NCI-H748 treated with DMSO at 0.1 percent for 48 hours (cell line): Measurements from ENCODE around the gene PARP16.
"Not testable (repeated sequence)": the region's sequence is repeated elsewhere in the genome, so short reads cannot be mapped to it uniquely, and the experiment has no call there.

ENCODE experiments used
- DNase-seq: peaks from one replicate; lab custom pipeline; 2025; lab: John Stamatoyannopoulos, UW

The PARP16 gene

GRCh38 chr15:65275728-65276126 is 11.0 kb downstream of the PARP16 start:
- DNase-seq, result no peak

DNA sequence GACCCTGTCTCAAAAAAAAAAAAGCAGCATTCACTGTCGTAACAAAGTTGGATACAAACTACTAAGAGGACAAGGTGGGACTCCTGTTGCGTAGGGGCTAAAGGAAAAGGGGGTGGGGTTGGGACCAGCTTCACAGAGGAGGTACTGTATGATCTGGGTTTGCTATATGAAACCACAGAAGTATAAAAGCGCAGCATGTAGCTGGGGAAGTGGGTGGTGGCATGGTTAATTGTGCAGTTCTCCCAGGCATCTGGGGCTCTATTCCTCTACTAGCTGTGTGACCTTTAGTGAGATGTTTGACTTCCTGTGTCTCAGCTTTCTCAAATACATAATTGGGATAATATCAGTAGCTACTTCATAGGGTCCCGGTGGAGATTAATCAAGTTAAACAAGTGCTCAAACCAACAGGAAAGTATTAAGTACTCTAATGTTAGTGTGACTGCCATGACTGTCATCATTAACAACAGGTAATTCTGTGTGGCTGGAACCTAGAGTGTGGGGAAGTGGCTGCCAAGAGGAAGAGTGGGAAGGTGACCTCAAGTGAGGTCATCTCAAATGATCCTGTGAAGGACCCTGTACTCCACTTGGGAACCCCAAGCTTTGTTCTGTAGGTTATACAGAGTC is 11.5 kb downstream of the PARP16 start:
- no peak for DNase-seq

DNA sequence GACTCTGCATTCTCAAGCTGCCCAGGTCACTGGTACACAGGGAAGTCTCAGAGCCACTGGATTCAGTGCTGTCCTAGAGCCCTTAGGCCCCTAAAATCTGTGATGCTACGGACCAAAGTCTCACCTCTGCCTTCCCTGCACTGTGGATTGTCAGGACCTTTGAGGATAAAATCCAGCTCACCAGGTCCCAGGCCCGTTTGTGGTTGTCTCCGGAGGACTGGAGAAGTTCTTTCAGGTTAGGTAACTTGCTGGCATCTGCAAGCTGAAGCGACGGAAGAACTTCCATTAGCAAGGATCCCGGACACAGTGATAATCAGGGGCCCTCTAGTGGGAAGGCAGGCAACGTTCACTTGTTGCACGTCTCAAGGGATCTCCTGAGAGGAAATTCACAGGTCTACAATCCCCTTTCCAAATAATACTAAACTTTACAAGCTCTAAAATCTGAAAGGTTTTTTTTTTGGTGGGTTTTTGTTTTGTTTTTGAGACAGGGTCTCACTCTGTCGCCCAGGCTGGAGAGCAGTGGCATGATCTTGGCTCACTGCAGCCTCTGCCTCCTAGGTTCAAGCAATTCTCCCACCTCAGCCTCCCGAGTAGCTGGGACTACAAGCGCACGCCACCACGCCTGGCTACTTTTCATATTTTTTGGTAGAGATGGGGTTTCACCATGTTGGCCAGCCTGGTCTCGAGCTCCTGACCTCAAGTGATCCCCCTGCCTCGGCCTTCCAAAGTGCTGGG is 15.7 kb downstream of the PARP16 start:
- not testable (repeated sequence) for DNase-seq

DNA sequence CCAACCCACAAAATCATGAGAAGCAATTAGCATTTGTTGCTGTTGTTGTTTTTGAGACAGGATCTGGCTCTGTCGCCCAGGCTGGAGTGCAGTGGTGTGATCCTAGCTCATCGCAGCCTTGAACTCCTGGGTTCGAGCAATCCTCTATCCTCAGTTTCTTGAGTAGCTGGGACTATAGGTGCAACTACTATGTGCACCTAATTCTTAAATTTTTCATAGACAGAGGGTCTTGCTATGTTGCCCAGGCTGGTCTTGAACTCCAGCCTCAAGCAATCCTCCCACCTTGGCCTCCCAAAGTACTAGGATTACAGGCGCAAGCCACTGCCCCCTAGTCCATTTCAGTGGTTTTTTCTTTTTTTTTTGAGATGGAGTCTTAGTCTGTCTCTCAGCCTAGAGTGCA is 18.3 kb downstream of the PARP16 start:
- DNase-seq, result no peak

GRCh38 chr15:65266469-65266868 is 20.2 kb downstream of the PARP16 start:
- no peak for DNase-seq

DNA sequence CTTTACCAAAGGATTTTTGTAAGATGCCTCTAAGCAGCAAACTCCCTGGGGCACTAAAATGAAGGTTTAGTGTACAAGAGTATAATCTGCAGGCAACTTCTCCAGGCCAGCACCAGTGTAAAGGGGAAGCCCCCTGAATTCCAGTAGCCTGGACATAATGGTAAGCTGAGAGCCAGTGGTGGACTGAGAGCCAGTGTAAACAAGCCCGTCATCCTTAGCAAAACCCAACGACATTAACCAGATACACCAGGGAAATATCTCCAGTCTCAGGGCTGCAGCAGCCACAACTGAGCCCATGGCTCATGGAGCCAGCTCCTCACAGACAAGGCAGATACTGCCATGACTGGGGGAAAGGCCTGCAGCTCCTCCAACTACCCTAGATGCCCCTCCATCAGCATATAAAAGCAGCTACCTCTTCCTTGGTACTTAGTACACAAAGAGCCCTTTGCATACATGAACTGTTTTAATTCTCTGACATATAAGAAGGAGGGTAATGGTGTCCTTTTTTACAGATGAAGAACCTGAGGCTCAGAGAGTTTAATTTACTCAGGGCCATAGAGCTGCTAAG is 21.7 kb downstream of the PARP16 start:
- no peak for DNase-seq

DNA sequence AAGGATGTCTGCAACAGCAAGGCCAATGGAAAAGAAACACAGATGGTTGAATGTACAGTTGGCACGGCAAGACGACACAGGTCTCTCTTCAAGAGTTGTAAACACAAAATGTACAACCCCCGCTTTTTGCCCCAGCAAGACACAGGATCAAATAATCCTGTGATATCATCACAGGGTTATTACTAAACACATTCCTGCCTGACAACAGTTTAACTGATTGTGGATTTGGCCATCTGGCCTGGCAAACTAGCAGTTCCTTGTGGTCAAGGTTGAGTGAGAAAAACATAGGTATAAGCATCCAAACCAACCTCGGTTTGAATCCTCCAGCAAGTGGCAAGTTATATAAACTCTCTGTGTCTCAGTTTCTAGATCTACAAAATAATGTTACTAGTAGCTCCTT is 23.4 kb downstream of the PARP16 start:
- DNase-seq, result no peak

- DNase-seq, result no peak
Measured at GRCh38 chr15:65260968-65261367, 25.7 kb downstream of the PARP16 start.

- no peak for DNase-seq
Measured at GRCh38 chr15:65259367-65259797, 27.3 kb downstream of the PARP16 start.

GRCh38 chr15:65258375-65259262 is 28.1 kb downstream of the PARP16 start:
- DNase-seq, result no peak

DNA sequence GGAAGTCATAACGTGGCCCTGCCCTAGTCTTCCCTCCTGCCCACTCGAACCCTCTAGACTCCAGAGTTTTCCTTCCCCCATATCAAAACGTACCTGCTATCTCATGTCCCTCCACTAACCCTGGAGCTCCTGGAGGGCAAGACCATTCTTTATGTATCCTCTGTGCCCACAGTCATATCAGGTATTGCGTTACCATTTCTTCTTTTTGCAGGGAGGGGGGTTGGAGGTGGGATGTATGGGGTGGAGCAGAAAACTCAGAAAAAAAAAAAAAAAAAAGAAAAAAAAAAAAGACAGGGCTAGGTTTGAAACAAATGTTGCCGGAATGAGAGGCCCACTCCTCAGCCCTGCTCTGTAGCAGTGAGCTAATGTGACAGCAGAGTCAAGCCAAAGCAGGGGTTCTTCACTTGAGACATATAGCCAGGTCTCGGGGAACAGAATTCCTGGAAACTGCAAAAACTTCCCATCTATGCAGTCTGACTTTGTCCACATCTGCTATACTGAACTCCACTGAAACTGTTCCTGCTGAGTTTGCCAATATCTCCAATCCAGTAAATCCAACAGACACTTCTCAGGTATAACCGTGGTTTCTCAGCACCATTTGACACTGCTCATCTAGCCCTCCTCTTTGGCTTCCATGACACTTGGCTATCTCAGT is 31.1 kb downstream of the PARP16 start:
- no peak for DNase-seq

DNA sequence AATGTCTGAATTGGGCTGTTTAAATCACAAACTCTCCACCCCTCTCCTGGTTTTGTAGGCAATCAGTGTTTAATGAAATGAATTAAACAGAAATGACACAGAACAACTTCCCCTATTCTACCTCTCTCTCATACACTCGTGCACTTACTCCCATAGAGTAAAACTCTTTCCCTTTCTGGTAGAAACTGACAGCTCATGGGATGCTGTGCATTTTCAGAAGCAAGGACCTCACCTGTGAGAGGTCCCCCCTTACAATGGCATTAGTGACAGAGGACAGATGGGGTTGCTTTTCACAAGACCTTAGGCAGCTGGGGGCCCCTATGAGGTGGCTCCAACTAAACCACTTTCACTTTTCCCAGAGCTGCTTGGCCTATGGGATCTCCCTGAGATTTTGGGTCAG is 31.9 kb downstream of the PARP16 start:
- DNase-seq, result no peak

DNA sequence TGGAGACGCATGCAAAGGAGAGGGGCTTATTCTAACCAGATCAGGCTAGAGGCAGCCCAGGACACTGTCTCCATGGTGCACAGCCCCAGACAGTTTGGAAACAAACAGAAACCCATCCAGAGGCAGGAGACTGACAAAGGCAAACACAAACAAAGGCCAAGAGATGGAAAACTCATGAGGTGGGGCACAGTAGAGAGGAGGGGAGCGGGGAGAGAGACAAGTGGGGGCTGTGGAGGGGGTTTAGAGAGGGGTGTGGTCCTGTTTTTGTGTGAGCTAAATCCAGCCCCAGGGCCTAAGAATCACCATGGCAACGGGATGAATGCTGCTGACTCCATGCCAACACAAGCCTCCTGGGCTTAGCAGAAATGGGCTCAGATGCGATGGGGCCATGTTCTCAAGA is 32.3 kb downstream of the PARP16 start:
- peak; percentile 54 for DNase-seq

- no peak for DNase-seq
Measured at GRCh38 chr15:65249641-65250040, 37.0 kb downstream of the PARP16 start.

DNA sequence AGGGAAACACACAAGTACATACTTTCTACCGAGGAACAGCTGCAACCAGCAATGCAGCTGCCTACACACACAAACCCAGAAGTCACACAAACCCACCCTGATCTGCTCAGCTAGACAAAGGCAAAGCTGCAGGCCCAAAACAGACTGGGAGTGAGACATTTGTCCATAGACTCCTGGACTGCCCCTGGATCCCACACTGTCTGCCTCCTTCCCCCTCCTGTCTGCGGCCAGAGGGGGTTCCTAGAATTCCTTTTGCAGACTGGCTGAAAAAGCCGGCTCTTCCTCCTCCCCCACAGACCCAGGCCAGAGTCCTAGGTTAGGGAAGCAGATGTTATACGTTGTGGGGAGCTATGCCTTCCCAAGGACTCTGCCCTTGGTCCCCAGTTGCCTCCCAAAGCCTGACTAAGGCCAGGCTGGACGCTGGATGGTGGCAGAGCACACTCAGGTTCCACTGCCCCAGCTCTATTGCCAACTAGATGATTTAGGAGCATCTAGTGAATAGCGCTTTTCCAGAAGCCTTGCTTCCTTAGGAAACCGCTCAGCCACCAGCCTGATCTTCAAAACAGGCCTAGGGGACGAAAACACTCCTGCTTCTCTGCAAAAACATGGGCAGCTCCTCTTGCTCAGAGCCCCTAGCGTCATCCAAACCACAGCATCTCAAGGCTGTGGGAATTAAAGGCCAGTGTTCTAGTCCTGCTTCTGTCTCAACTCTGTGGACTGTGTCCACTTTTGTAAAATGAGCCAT is 38.0 kb downstream of the PARP16 start:
- no peak for DNase-seq

DNA sequence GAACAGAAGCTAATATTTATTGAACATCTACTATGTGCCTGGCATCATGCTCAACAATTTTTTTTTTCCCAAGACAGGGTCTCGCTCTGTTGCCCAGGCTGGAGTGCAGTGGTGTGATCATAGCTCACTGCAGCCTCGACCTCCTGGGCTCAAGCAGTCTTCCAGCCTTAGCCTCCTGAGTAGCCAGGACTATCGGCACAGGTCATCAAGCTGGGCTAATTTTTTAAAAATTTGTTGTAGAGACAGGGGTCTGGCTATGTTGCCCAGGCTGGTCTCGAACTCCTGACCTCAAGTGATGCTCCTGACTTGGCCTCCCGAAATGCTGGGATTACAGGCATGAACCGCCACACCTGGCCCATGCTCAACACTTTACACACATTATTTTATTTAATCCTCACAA is 39.7 kb downstream of the PARP16 start:
- no peak for DNase-seq

- no peak for DNase-seq
Measured at GRCh38 chr15:65246026-65246714, 40.5 kb downstream of the PARP16 start.

DNA sequence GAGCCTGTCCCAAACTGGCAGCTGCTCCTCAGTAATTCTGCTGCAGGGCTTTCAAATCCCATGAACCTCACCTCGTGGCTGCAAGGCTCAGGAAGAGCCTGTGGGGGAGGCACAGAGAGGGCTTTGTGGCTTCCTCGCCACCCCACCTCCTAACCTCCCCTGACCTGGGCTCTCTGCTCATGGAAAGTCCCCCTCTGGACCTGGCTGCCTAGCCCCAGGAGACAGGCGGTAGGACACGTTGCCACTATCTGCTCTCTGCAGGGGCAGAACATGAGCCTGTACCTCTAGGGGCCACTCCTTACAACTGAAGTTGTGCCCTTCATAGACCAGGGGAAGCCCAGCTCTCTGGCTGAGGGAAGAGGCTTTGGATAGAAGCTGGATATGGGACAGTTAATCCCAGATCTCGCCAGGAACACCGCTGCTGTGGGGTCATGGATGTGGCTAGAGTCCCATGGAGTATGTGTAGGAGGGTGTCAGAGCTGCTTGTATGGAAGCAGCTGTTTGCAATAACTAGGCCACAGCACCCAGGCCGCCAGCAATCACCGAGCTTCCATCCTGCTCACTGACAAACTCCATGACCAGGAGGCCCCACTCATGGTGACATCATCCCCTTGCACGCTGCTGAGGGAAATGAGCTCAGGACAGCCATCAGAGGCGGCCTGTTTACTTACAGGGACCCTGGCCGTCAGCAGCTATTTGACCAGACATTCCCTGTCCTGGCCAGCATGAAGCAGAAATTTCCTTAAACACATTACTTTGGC is 41.4 kb downstream of the PARP16 start:
- no peak for DNase-seq

GRCh38 chr15:65244638-65245037 is 42.0 kb downstream of the PARP16 start:
- no peak for DNase-seq

DNA sequence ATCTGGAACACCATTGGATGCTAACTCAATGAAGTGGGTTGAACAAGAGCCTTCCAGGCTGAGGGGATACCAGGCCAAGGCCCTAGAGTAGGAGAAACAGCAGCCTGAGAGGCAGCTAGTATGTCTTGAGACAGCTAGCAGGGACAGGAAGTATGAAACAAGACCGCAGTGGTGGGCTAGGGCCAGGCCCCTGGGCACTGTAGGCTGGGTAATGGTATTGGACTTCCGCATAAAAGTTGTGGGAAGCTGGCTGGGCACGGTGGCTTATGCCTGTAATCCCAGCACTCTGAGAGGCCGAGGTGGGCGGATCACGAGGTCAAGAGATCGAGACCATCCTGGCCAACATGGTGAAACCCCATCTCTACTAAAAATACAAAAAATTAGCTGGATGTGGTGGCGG is 50.2 kb downstream of the PARP16 start:
- DNase-seq, result not testable (repeated sequence)
